H1 (cell line): Measurements from ENCODE around the gene E2F3. TPM values are rescaled to one million over a fixed set of nuclear protein-coding genes. Genes with fewer than 3 reads are reported as not detected.

Experiments used
- CTCF ChIA-PET: fragments of 300-600 bp; sonication (Branson Sonifier 250); formaldehyde crosslinking; loops from one replicate; lab custom pipeline; 2021; ENCODE audit not compliant: partially characterized antibody; lab: Charles Lee
- POLR2A ChIA-PET: fragments of 300-600 bp; sonication (Branson Sonifier 250); formaldehyde crosslinking; loops from one replicate; lab custom pipeline; 2021; ENCODE audit warnings: inconsistent platforms; ENCODE audit not compliant: partially characterized antibody; lab: Charles Lee
- DNase-seq, 2 experiments: peaks; one replicate each; pipeline versions ENCODE4 v3.0.0 to v3.0.0-alpha.2; 2010 to 2022; ENCODE audit warnings: low spot score in 2 of 2, low read depth in 1 of 2, mixed read lengths in 1 of 2
- FAIRE-seq: peaks from 2 replicates; lab custom pipeline; 2011; peaks lifted over from hg19 to GRCh38; lab: Jason Lieb, UNC
- H2AFZ ChIP-seq: 2 replicates; pipeline ENCODE4 v1.8.1; 2012; ENCODE audit warnings: low read length, inconsistent platforms
- H2AK5ac ChIP-seq: 2 replicates; pipeline ENCODE4 v1.6.1; 2013; ENCODE audit warnings: low read depth, low read length
- H2BK120ac ChIP-seq: replicated peaks from 2 replicates; pipeline ENCODE3; 2013; ENCODE audit warnings: low read depth, low read length, inconsistent platforms
- H2BK12ac ChIP-seq: 2 replicates; pipeline ENCODE4 v1.6.1; 2013; ENCODE audit warnings: low read depth, low read length
- H2BK15ac ChIP-seq: 2 replicates; pipeline ENCODE4 v1.6.1; 2013; ENCODE audit warnings: low read length
- H2BK20ac ChIP-seq: 2 replicates; pipeline ENCODE4 v1.6.1; 2013; ENCODE audit warnings: low read length
- H2BK5ac ChIP-seq: 2 replicates; pipeline ENCODE4 v1.6.1; 2013; ENCODE audit warnings: low read depth, low read length
- H3K14ac ChIP-seq: 2 replicates; pipeline ENCODE4 v1.6.1; 2013; ENCODE audit warnings: inconsistent platforms; ENCODE audit not compliant: insufficient read length
- H3K18ac ChIP-seq: 2 replicates; pipeline ENCODE4 v1.6.1; 2013; ENCODE audit warnings: low read length; ENCODE audit errors: extremely low read depth
- H3K23ac ChIP-seq: 2 replicates; pipeline ENCODE4 v1.6.1; 2013; ENCODE audit warnings: inconsistent platforms; ENCODE audit not compliant: insufficient read length
- H3K23me2 ChIP-seq: 2 replicates; pipeline ENCODE4 v1.6.1; 2013; ENCODE audit warnings: low read depth, low read length
- H3K27ac ChIP-seq: 2 replicates; pipeline ENCODE4 v1.6.1; 2011; ENCODE audit warnings: low read depth, low read length, inconsistent platforms
- H3K27me3 ChIP-seq, 4 experiments: replicated peaks in 1 of 4; 1 replicate in 1 of 4; 2 replicates in 3 of 4; pipeline versions ENCODE4 v1.6.1 to v1.8.1; 2011 to 2013; ENCODE audit warnings: low read length in 3 of 4, mild to moderate bottlenecking in 3 of 4, inconsistent platforms in 2 of 4, mixed read lengths in 2 of 4, moderate library complexity in 1 of 4; ENCODE audit not compliant: control insufficient read depth in 3 of 4, insufficient read depth in 3 of 4; ENCODE audit errors: extremely low read depth in 1 of 4
- H3K36me3 ChIP-seq, 4 experiments: 2 replicates each; pipeline versions ENCODE4 v1.6.1 to v1.8.1; 2011 to 2013; ENCODE audit warnings: mild to moderate bottlenecking in 4 of 4, low read length in 3 of 4, moderate library complexity in 2 of 4, control low read depth in 1 of 4, inconsistent platforms in 1 of 4; ENCODE audit not compliant: insufficient read depth in 4 of 4, control insufficient read depth in 2 of 4
- H3K4ac ChIP-seq: replicated peaks from 2 replicates; pipeline ENCODE3; 2013; ENCODE audit warnings: low read length, low read depth, mixed read lengths, inconsistent platforms; ENCODE audit not compliant: insufficient read length
- H3K4me1 ChIP-seq, 4 experiments: replicated peaks in 1 of 4; 1 replicate in 1 of 4; 2 replicates in 3 of 4; pipeline versions ENCODE4 v1.6.1 to v1.8.1; 2011 to 2013; ENCODE audit warnings: low read length in 3 of 4, inconsistent platforms in 2 of 4, mixed read lengths in 1 of 4; ENCODE audit not compliant: insufficient read depth in 4 of 4, control insufficient read depth in 3 of 4
- H3K4me2 ChIP-seq, 2 experiments: 2 replicates each; pipeline versions ENCODE4 v1.6.1 to v1.8.1; 2011 to 2013; ENCODE audit warnings: low read depth in 2 of 2, low read length in 2 of 2, control low read depth in 1 of 2, inconsistent platforms in 1 of 2, mild to moderate bottlenecking in 1 of 2; ENCODE audit not compliant: insufficient read depth in 1 of 2
- H3K4me3 ChIP-seq, 4 experiments: fragments of 200-600, 300-600 bp in 1 of 4; sonication (generic), shearing (Covaris generic), sonication (Bioruptor Twin) in 1 of 4; 2 replicates each; pipeline versions ENCODE4 v1.5.1 to v1.8.1; 2011 to 2016; ENCODE audit warnings: low read length in 4 of 4, low read depth in 3 of 4, control low read depth in 2 of 4, inconsistent platforms in 2 of 4, mild to moderate bottlenecking in 2 of 4, mixed read lengths in 1 of 4, moderate library complexity in 1 of 4; ENCODE audit not compliant: insufficient read depth in 2 of 4; ENCODE audit errors: extremely low read depth in 1 of 4
- H3K56ac ChIP-seq: replicated peaks from 2 replicates; pipeline ENCODE3; 2013; ENCODE audit warnings: low read depth, mild to moderate bottlenecking, mixed read lengths, low read length, inconsistent platforms; ENCODE audit not compliant: insufficient read length
- H3K79me1 ChIP-seq: 2 replicates; pipeline ENCODE4 v1.6.1; 2013; ENCODE audit warnings: low read depth, low read length, control low read depth
- H3K79me2 ChIP-seq, 2 experiments: 2 replicates each; pipeline versions ENCODE4 v1.6.1 to v1.8.1; 2012 to 2013; ENCODE audit warnings: low read length in 2 of 2, mild to moderate bottlenecking in 2 of 2, inconsistent platforms in 1 of 2; ENCODE audit not compliant: insufficient read depth in 2 of 2, control insufficient read depth in 1 of 2
- H3K9ac ChIP-seq, 4 experiments: replicated peaks in 1 of 4; 1 replicate in 1 of 4; 2 replicates in 3 of 4; pipeline versions ENCODE4 v1.6.1 to v1.8.1; 2011 to 2013; ENCODE audit warnings: low read depth in 3 of 4, low read length in 3 of 4, control low read depth in 2 of 4, mild to moderate bottlenecking in 2 of 4, moderate library complexity in 2 of 4, inconsistent platforms in 1 of 4; ENCODE audit errors: extremely low read depth in 1 of 4
- H3K9me3 ChIP-seq, 2 experiments: 2 replicates each; pipeline versions ENCODE4 v1.6.1 to v1.8.1; 2012 to 2013; ENCODE audit warnings: mild to moderate bottlenecking in 2 of 2, moderate library complexity in 2 of 2, control low read depth in 1 of 2, inconsistent platforms in 1 of 2, low read depth in 1 of 2, low read length in 1 of 2, mixed read lengths in 1 of 2; ENCODE audit not compliant: insufficient read depth in 2 of 2
- H4K20me1 ChIP-seq, 2 experiments: replicated peaks in 1 of 2; 2 replicates each; pipeline versions ENCODE3 to v1.8.1; 2011 to 2013; ENCODE audit warnings: inconsistent platforms in 2 of 2, low read length in 2 of 2, mild to moderate bottlenecking in 1 of 2; ENCODE audit not compliant: insufficient read depth in 2 of 2, control insufficient read depth in 1 of 2
- H4K5ac ChIP-seq: 2 replicates; pipeline ENCODE4 v1.6.1; 2013; ENCODE audit warnings: low read length, low read depth, mixed read lengths, inconsistent platforms; ENCODE audit not compliant: insufficient read length
- H4K8ac ChIP-seq: 2 replicates; pipeline ENCODE4 v1.8.0; 2013; ENCODE audit warnings: mild to moderate bottlenecking, moderate library complexity, low read length, inconsistent platforms; ENCODE audit not compliant: insufficient read depth; ENCODE audit errors: extremely low read depth
- H4K91ac ChIP-seq: replicated peaks from 2 replicates; pipeline ENCODE3; 2013; ENCODE audit warnings: low read length, mixed read lengths, inconsistent platforms; ENCODE audit not compliant: insufficient read length
- BCL11A ChIP-seq, 2 experiments: IDR thresholded peaks; one replicate each; pipeline ENCODE4 v1.6.1; 2011; ENCODE audit warnings: low read depth in 2 of 2, low read length in 2 of 2, mild to moderate bottlenecking in 2 of 2
- CBX5 ChIP-seq: fragments of 300-800, 300-1000 bp; sonication (generic); IDR thresholded peaks from 2 replicates; pipeline ENCODE4 v1.7.1; 2016; ENCODE audit warnings: antibody characterized with exemption, low read length, low read depth
- CHD1 ChIP-seq: IDR thresholded peaks from 2 replicates; pipeline ENCODE4 v1.6.1; 2012; ENCODE audit warnings: low read depth, low read length, improper control_type of control experiment
- NANOG ChIP-seq: IDR thresholded peaks from 2 replicates; pipeline ENCODE4 v1.6.1; 2011; ENCODE audit warnings: low read length, low read depth, mild to moderate bottlenecking, inconsistent platforms; ENCODE audit not compliant: insufficient read depth, poor library complexity, severe bottlenecking
- RNF2 ChIP-seq: fragments of 200-900, 300-1000 bp; sonication (generic); IDR thresholded peaks from 2 replicates; pipeline ENCODE4 v1.7.1; 2016; ENCODE audit warnings: borderline replicate concordance, low read depth, mild to moderate bottlenecking, antibody characterized with exemption, low read length; ENCODE audit not compliant: poor library complexity, severe bottlenecking; ENCODE audit errors: missing control alignments
- TBP ChIP-seq: IDR thresholded peaks from 2 replicates; pipeline ENCODE4 v1.6.1; 2011; ENCODE audit warnings: low read depth, low read length, improper control_type of control experiment
- TEAD4 ChIP-seq: IDR thresholded peaks from 2 replicates; pipeline ENCODE4 v1.6.1; 2012; ENCODE audit warnings: low read depth, low read length, inconsistent platforms, mixed read lengths
- WGBS, 2 experiments: shearing (Covaris generic) in 1 of 2; methylation state at CpG; one replicate each; pipeline versions ENCODE4 v1.1.6 to v1.1.7; 2013 to 2015; ENCODE audit warnings: low lambda C conversion rate in 2 of 2, mixed read lengths in 2 of 2, inconsistent platforms in 1 of 2, low coverage in 1 of 2, missing lambda C conversion rate in 1 of 2; ENCODE audit not compliant: insufficient replicate concordance in 2 of 2, insufficient coverage in 1 of 2, insufficient read length in 1 of 2; ENCODE audit errors: extremely low coverage in 1 of 2, missing lambda C conversion rate in 1 of 2; 5-methylcytosine and 5-hydroxymethylcytosine counted together
- polyA plus RNA-seq, 7 experiments: library from polyadenylated mRNA; depleted of rRNA in 3 of 7; stranded (reverse) in 5 of 7; unstranded in 2 of 7; fragments of >200 nt in 5 of 7; fragments of 200-250 nt in 2 of 7; gene quantifications; 1 replicate in 5 of 7; 2 replicates in 1 of 7; 4 replicates in 1 of 7; pipeline versions ENCODE4 v1.2.1 to v1.2.3, GENCODE V29; 2011 to 2013; ENCODE audit warnings: missing spikeins in 2 of 7, mixed read lengths in 2 of 7
- total RNA-seq: library from RNA; stranded (reverse); fragmentation: NEBNext Ultra II Directional; extraction: Animal tissue kit (Norgen Biotek cat#: 25700); gene quantifications from 2 replicates; pipeline ENCODE4 v1.2.1, GENCODE V29; 2021
- TF ChIP-seq, protein P1 (sequence below): IDR thresholded peaks from 2 replicates; pipeline ENCODE4 v1.6.1; 2011; ENCODE audit warnings: low read length, improper control_type of control experiment
- TF ChIP-seq, protein P2 (sequence below): IDR thresholded peaks from 2 replicates; pipeline ENCODE4 v1.6.1; 2012; ENCODE audit warnings: inconsistent platforms

E2F3 gene
- total and polyA plus RNA-seq, 2 of the 8 experiments (the other 6 are each of a cell fraction or from before 2014, with no cell fraction given): 14.9 to 42.2 TPM

DNA sequence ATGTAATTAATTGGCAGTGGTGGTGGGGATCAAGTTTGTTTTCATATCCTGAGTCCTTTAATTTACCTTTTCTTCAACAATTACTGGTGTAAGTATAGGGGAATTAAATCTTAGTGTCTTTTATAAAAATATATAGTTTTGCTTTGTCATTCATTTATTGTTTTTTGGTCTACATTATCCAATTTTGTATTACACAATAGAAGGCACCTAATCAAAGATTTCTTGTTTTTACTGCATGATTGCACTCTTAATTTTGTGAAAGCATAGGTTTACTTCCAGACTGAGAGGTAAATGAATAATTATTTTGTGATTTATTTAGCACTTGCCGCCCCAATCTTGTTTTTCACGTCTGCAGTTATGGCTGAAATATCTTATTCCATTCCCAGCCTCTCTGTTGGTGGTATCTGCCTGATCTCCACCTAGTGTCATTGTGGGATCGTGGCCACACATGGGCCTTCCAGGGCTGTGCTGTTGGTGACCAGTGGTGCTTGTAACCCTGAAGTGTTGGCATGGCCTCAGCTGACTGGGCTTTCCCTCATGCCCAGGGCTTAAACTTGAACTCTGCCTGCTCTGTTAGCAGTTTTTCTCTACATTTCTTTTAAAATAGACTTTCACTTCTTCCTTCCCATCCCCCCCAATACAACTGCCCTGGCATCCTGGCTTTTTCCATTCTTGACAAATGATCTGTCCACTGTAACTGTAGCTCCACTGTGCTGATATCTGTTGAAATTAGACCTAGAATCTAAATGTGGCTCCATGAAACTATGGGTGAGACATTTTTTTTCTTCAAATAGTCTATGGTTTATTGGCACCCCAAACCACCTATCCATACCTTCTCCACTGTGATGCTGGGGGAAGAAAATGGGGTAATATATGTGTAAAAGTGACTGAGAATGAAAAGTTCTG is 24.8 kb downstream of the E2F3 start:
- H2BK15ac ChIP-seq: no peak overlapping the region
- no peak overlapping the region for H3K27ac ChIP-seq
- no peak overlapping the region for H4K8ac ChIP-seq
- H3K4me2 ChIP-seq: no peak overlapping the region
- no peak overlapping the region for H3K4ac ChIP-seq
- no peaks in the 10 kb centered on the region; a peak in 1 of 4 replicates for H3K9me3 ChIP-seq
- no peak overlapping the region for H2AK5ac ChIP-seq
- FAIRE-seq (no peak), DNase-seq (no peak)
- H2BK120ac ChIP-seq: no peak overlapping the region
- H3K4me1 ChIP-seq: peaks cover 0 to 5% (median 2%) of the 10 kb centered on the region in 4 experiments; a peak in 3 of 7 replicates
- peaks cover 0 to 9% (median 3%) of the 10 kb centered on the region in 4 experiments; a peak in 4 of 8 replicates for H3K36me3 ChIP-seq
- H2BK20ac ChIP-seq: no peak overlapping the region
- WGBS, 2 experiments: 83% methylated on average over 3 of the region's 3 CpGs; no CpG with 5 or more reads in 1 of the 2 experiments
- H4K91ac ChIP-seq: no peak overlapping the region
- H4K5ac ChIP-seq: no peak overlapping the region
- H3K23me2 ChIP-seq: no peaks in the 10 kb centered on the region; the same call in 1 of the 2 replicates
- H3K79me1 ChIP-seq: peaks cover 20% of the 10 kb centered on the region
- no peaks in the 10 kb centered on the region for H3K27me3 ChIP-seq
- H3K79me2 ChIP-seq: peaks cover 14 to 93% of the 10 kb centered on the region in 2 experiments
- H3K56ac ChIP-seq: no peak overlapping the region
- no peak overlapping the region for H3K9ac ChIP-seq
- ChIA-PET CTCF (no interaction called here), POLR2A (interaction anchor here (1.0 to 2.2 kb wide), 4 partner anchors 11 to 24 kb away, joined by 3 to 11 read pairs (median 4); no protein-coding TSS in a partner anchor)
- no peak overlapping the region for H3K4me3 ChIP-seq
- no peak overlapping the region for H3K14ac ChIP-seq
- H3K23ac ChIP-seq: no peak overlapping the region
- H2BK5ac ChIP-seq: no peak overlapping the region
- H2BK12ac ChIP-seq: no peak overlapping the region
- H4K20me1 ChIP-seq: peaks cover 28 to 36% of the 10 kb centered on the region in 2 experiments
- no peak overlapping the region for H2AFZ ChIP-seq
- H3K18ac ChIP-seq: no peak overlapping the region
- TF ChIP-seq CHD1: no peak
- TF ChIP-seq NANOG: no peak
- TF ChIP-seq TBP: no peak
- TF ChIP-seq BCL11A (IDR thresholded peaks at IDR 0.05; ENCODE audit: low read depth in 2 of 2, low read length in 2 of 2): no peak
- TF ChIP-seq, protein P1, sequence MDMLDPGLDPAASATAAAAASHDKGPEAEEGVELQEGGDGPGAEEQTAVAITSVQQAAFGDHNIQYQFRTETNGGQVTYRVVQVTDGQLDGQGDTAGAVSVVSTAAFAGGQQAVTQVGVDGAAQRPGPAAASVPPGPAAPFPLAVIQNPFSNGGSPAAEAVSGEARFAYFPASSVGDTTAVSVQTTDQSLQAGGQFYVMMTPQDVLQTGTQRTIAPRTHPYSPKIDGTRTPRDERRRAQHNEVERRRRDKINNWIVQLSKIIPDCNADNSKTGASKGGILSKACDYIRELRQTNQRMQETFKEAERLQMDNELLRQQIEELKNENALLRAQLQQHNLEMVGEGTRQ: no peak
- TF ChIP-seq CBX5: no peak
- TF ChIP-seq, protein P2, sequence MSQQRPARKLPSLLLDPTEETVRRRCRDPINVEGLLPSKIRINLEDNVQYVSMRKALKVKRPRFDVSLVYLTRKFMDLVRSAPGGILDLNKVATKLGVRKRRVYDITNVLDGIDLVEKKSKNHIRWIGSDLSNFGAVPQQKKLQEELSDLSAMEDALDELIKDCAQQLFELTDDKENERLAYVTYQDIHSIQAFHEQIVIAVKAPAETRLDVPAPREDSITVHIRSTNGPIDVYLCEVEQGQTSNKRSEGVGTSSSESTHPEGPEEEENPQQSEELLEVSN: no peak
- no peak for TF ChIP-seq TEAD4
- no peak for TF ChIP-seq RNF2
